Measurements from ENCODE around the gene PRSS27. TPM values are rescaled to one million over a fixed set of nuclear protein-coding genes. Genes with fewer than 3 reads are reported as not detected.

Gene PRSS27
- total RNA-seq, 2 donors from 2014 or later = 0.15 to 0.56 TPM

DNA sequence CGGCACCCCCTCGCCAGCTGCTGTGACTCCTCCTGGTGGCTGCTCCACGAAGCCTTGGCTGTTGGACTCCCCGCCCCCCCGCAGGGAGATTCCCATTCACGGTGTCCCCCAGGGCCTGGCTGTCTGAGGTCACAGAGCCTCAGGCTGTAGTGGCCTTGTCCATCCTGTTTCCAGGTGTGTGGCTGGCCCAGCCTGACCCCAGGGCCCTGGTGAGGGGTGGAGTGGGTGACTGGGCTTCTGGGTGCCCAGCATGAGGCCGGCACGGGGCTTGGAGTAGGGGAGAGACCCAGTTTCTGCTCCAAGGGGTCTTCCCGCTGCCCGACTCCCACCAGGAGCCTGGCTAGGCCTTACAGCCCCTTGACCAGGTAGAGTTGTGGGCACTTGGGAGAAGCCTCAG is 10.4 kb downstream of the PRSS27 start:
- no peaks in the 10 kb centered on the region for H3K27me3 ChIP-seq
- no peaks in the 10 kb centered on the region for H3K9me3 ChIP-seq
- TF ChIP-seq, protein P1, sequence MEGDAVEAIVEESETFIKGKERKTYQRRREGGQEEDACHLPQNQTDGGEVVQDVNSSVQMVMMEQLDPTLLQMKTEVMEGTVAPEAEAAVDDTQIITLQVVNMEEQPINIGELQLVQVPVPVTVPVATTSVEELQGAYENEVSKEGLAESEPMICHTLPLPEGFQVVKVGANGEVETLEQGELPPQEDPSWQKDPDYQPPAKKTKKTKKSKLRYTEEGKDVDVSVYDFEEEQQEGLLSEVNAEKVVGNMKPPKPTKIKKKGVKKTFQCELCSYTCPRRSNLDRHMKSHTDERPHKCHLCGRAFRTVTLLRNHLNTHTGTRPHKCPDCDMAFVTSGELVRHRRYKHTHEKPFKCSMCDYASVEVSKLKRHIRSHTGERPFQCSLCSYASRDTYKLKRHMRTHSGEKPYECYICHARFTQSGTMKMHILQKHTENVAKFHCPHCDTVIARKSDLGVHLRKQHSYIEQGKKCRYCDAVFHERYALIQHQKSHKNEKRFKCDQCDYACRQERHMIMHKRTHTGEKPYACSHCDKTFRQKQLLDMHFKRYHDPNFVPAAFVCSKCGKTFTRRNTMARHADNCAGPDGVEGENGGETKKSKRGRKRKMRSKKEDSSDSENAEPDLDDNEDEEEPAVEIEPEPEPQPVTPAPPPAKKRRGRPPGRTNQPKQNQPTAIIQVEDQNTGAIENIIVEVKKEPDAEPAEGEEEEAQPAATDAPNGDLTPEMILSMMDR (IDR thresholded peaks at IDR 0.05) = no peak
- no peak overlapping the region for H3K27ac ChIP-seq
- DNase-seq = no peak
- H3K9ac ChIP-seq (ENCODE audit: low read depth in 2 of 2, low read length in 2 of 2) = no peak overlapping the region
- peaks cover 8% of the 10 kb centered on the region for H3K36me3 ChIP-seq
- no peak overlapping the region for H3K4me3 ChIP-seq
- intact Hi-C loops (cut with DNase I) = no loop called here
- no peaks in the 10 kb centered on the region for H3K4me1 ChIP-seq

DNA sequence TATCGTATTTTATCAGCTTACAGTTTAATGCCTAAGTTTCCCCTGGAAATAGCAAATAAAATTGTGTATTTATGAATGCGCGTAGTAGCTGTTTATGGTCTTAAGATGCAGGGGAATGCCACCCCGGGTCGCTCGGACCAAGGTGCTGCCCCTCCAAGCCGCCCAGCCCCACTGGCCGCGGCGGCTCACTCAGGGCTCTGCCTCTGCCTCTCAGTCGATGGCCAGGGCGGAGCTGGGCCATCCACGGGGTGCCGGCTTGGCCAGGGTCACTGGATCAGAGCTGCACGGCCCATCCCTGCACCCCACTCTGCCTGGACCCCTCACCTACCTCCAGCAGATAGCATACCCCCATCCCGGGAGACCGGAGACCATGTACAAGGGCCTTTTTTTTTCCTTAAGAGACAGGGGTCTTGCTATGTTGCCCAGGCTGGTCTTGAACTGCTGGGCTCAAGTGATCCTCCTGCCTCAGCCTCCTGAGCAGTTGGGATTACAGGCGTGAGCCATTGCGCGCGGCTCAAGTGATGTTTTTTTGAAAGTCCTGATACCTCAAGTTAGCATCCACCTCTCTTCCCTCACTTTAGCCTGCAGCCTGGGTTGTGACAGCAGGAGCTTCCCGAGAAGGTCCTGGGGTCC is 11.0 kb downstream of the PRSS27 start:
- DNase-seq = no peak
- intact Hi-C loops (cut with DNase I) = no loop called here
- no peaks in the 10 kb centered on the region for H3K27me3 ChIP-seq
- peaks cover 8% of the 10 kb centered on the region for H3K36me3 ChIP-seq
- no peak overlapping the region for H3K4me3 ChIP-seq
- H3K9ac ChIP-seq (ENCODE audit: low read depth in 2 of 2, low read length in 2 of 2) = no peak overlapping the region
- H3K4me1 ChIP-seq = no peaks in the 10 kb centered on the region
- H3K9me3 ChIP-seq = no peaks in the 10 kb centered on the region
- H3K27ac ChIP-seq = no peak overlapping the region
- TF ChIP-seq, protein P1 (IDR thresholded peaks at IDR 0.05) = no peak

DNA sequence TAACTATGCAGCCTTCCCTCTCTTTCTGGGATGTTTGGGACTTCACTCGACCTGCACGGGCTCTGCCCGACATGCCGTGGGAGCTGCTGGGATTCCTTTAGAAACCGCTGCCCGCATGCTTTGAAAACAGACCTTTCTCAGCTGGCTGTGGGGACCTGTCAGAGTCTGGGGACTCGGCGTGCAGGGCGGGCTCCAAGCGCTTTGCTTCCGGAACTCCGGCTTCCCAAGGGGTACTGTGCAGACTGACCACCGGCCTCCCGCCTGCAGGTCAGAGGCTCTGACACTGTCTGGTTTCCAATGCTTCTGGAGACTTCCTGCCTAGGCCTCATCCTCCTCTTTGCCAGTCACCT is 11.8 kb downstream of the PRSS27 start:
- H3K27me3 ChIP-seq = no peaks in the 10 kb centered on the region
- DNase-seq = no peak
- no peak overlapping the region for H3K4me3 ChIP-seq
- TF ChIP-seq, protein P1 (IDR thresholded peaks at IDR 0.05) = no peak
- H3K4me1 ChIP-seq = no peaks in the 10 kb centered on the region
- no peak overlapping the region for H3K27ac ChIP-seq
- intact Hi-C loops (cut with DNase I) = no loop called here
- peaks cover 8% of the 10 kb centered on the region for H3K36me3 ChIP-seq
- no peak overlapping the region for H3K9ac ChIP-seq (ENCODE audit: low read depth in 2 of 2, low read length in 2 of 2)
- no peaks in the 10 kb centered on the region for H3K9me3 ChIP-seq

DNA sequence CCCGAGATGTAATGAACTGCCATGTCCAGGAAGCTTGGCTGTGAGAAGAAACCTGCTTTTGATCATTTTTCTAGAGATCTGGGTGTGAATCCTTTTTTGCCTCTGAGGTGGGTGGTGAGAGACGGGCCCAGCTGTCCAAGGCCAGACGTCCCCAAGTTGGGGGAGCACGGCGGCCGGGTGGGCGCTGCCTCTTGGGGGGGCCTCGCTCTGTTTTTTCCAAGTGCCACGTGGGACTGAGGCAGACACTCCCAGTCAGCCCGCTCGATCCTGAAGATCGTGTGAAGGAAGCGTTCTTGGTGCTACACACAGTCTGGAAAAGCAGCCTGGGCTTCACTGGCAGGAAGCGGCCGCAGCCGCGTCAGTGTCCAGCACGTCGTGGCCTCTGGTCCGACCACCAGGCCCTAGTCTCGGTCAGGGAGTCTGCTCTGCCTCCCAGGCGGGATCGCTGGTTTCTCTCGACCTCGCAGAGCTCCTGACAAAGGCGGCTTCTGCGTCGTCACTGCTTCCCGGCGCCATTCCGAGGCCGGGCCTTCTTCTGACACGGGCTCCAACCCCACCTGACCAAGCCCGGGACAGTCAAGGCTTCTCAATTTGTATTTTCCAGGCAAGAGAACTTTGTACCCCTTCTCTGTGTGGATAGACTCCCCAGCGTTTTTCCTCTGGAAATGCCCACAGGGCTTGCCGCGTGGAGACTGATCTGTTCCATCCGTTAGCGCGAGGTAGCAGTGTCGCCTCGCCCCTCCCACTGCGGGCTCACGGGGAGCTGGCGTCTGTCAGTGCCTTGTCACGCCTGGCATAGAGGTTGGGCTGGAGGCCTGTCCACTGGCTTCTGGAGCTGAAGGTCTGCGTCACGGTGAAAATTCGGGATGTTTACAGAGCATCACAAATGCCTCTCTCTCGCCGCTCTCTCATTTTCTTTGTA is 12.4 kb downstream of the PRSS27 start:
- Histone ChIP-seq H3K27me3 (no peaks in the 10 kb centered on the region), H3K4me1 (no peaks in the 10 kb centered on the region), H3K36me3 (peaks cover 13% of the 10 kb centered on the region), H3K9ac (ENCODE audit: low read depth in 2 of 2, low read length in 2 of 2) (no peak overlapping the region), H3K4me3 (no peak overlapping the region), H3K9me3 (no peaks in the 10 kb centered on the region), H3K27ac (no peak overlapping the region)
- no peak for DNase-seq
- intact Hi-C loops (cut with DNase I) = no loop called here
- TF ChIP-seq, protein P1 (IDR thresholded peaks at IDR 0.05) = no peak

DNA sequence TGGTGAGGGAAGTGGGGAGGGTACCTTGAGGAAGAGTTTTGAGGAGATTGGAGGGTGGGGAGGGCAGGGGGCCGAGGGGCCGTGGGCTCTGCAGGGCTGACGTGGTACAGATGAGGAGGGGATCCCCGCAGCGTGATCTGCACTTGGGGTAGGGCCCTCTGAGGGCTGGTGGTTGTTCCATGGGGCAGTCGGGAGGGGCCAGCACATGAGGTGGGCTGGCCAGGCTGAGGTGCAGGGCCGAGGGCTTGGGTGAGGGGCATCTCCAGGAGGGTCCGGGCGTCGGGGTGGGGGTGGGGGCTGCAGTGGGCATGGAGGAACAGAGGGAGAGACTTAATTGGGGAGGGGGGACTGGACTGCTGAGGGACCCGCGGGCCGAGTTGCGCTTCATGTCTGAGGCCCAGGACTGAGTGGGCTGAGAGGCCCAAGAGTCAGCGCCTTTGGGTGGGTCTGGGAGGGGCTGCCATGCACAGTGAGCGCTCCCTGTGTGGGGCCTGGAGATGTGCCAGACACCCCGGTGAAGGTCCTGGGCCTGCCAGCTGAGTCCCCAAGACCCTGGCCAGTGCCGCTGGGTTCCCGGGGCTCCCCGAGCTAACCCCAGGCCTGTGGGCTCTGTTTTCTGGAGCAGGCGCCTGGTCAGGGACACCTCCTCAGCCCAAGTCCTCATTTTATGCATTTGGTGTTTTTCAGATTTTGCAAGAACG is 13.3 kb downstream of the PRSS27 start:
- intact Hi-C loops (cut with DNase I) = no loop called here
- no peak overlapping the region for H3K9ac ChIP-seq (ENCODE audit: low read depth in 2 of 2, low read length in 2 of 2)
- DNase-seq = no peak
- no peak overlapping the region for H3K27ac ChIP-seq
- peaks cover 21% of the 10 kb centered on the region for H3K36me3 ChIP-seq
- H3K4me1 ChIP-seq = no peaks in the 10 kb centered on the region
- TF ChIP-seq, protein P1 (IDR thresholded peaks at IDR 0.05) = no peak
- H3K9me3 ChIP-seq = no peaks in the 10 kb centered on the region
- H3K4me3 ChIP-seq = no peak overlapping the region
- H3K27me3 ChIP-seq = no peaks in the 10 kb centered on the region
